ENCODE results near the gene TRAPPC5.

GRCh38 chr19:7722231-7722651 lies 41.6 kb downstream of the TRAPPC5 start:
- TF ChIP-seq, protein P1, sequence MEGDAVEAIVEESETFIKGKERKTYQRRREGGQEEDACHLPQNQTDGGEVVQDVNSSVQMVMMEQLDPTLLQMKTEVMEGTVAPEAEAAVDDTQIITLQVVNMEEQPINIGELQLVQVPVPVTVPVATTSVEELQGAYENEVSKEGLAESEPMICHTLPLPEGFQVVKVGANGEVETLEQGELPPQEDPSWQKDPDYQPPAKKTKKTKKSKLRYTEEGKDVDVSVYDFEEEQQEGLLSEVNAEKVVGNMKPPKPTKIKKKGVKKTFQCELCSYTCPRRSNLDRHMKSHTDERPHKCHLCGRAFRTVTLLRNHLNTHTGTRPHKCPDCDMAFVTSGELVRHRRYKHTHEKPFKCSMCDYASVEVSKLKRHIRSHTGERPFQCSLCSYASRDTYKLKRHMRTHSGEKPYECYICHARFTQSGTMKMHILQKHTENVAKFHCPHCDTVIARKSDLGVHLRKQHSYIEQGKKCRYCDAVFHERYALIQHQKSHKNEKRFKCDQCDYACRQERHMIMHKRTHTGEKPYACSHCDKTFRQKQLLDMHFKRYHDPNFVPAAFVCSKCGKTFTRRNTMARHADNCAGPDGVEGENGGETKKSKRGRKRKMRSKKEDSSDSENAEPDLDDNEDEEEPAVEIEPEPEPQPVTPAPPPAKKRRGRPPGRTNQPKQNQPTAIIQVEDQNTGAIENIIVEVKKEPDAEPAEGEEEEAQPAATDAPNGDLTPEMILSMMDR (optimal IDR thresholded peaks at IDR 0.05 in 1 of 3, IDR thresholded peaks at IDR 0.05 in 1 of 3, conservative IDR thresholded peaks at IDR 0.05 in 1 of 3; ENCODE audit: extremely low read depth in 1 of 3, insufficient read depth in 2 of 3, low read length in 3 of 3): no peak
- no peak for TF ChIP-seq EZH2 (IDR thresholded peaks at IDR 0.05; ENCODE audit: low read length)

All from keratinocyte (primary cell).